HepG2 (cell line): ENCODE data around the gene CRY1. TPM values are rescaled to one million over a fixed set of nuclear protein-coding genes. Genes with fewer than 3 reads are reported as not detected.

ENCODE experiments used
- BRD4 ChIP-seq: sonication (generic); formaldehyde crosslinking; IDR thresholded peaks from 2 replicates; pipeline ENCODE4 v1.4.0; 2020; ENCODE audit warnings: missing genetic modification reagents
- HMG20A ChIP-seq: IDR thresholded peaks from 2 replicates; pipeline ENCODE4 v1.6.1; 2016; ENCODE audit warnings: borderline replicate concordance
- MED13 ChIP-seq: sonication (generic); formaldehyde crosslinking; IDR thresholded peaks from 2 replicates; pipeline ENCODE4 v1.5.0; 2020; ENCODE audit warnings: missing genetic modification reagents
- MED8 ChIP-seq: sonication (generic); formaldehyde crosslinking; IDR thresholded peaks from 2 replicates; pipeline ENCODE4 v1.8.1; 2023; ENCODE audit warnings: mild to moderate bottlenecking, missing genetic modification reagents; ENCODE audit not compliant: insufficient replicate concordance
- PHF21A ChIP-seq: sonication (generic); formaldehyde crosslinking; IDR thresholded peaks from 2 replicates; pipeline ENCODE4 v1.5.0; 2020; ENCODE audit warnings: mild to moderate bottlenecking, missing genetic modification reagents
- PPARG ChIP-seq: conservative IDR thresholded peaks from 2 replicates; pipeline ENCODE4 v1.6.1; 2016; ENCODE audit warnings: missing biosample characterization, missing genetic modification reagents
- YEATS4 ChIP-seq: sonication (generic); formaldehyde crosslinking; IDR thresholded peaks from 2 replicates; pipeline ENCODE4 v1.4.0; 2020; ENCODE audit warnings: missing genetic modification reagents, borderline replicate concordance
- ZNF20 ChIP-seq: sonication (generic); formaldehyde crosslinking; IDR thresholded peaks from 2 replicates; pipeline ENCODE4 v1.4.0; 2020; ENCODE audit warnings: mild to moderate bottlenecking, moderate library complexity, missing genetic modification reagents
- ZNF253 ChIP-seq: sonication (generic); formaldehyde crosslinking; IDR thresholded peaks from 2 replicates; pipeline ENCODE4 v1.8.0; 2022; ENCODE audit warnings: mild to moderate bottlenecking, missing genetic modification reagents, borderline replicate concordance
- ZNF383 ChIP-seq: sonication (generic); formaldehyde crosslinking; IDR thresholded peaks from 2 replicates; pipeline ENCODE4 v1.4.0; 2020; ENCODE audit warnings: missing genetic modification reagents, mild to moderate bottlenecking, borderline replicate concordance
- ZNF546 ChIP-seq: sonication (generic); formaldehyde crosslinking; conservative IDR thresholded peaks from 2 replicates; pipeline ENCODE4 v1.8.1; 2023; ENCODE audit warnings: mild to moderate bottlenecking, missing genetic modification reagents
- ZNF615 ChIP-seq: sonication (generic); formaldehyde crosslinking; IDR thresholded peaks from 2 replicates; pipeline ENCODE4 v1.5.0; 2020; ENCODE audit warnings: mild to moderate bottlenecking, missing genetic modification reagents, borderline replicate concordance
- ZSCAN25 ChIP-seq: sonication (generic); formaldehyde crosslinking; IDR thresholded peaks from 2 replicates; pipeline ENCODE4 v1.8.0; 2022; ENCODE audit warnings: mild to moderate bottlenecking, missing genetic modification reagents
- polyA plus RNA-seq, 8 experiments: library from polyadenylated mRNA; depleted of rRNA in 3 of 8; stranded (reverse) in 7 of 8; unstranded in 1 of 8; fragments of >200 nt; fragmentation: Illumina TruSeq in 4 of 8; extraction: Trizol in 4 of 8; gene quantifications; 2 replicates each; pipeline versions ENCODE4 v1.2.1 to v1.2.3, GENCODE V29; 2011 to 2016; ENCODE audit warnings: low read depth in 4 of 8, missing spikeins in 1 of 8, mixed read lengths in 1 of 8; ENCODE audit not compliant: insufficient read depth in 1 of 8
- total RNA-seq, 5 experiments: library from RNA; depleted of rRNA; stranded (reverse); fragments of >200 nt; fragmentation: Illumina TruSeq; extraction: Trizol; gene quantifications; 2 replicates each; pipeline ENCODE4 v1.2.3, GENCODE V29; 2016; ENCODE audit warnings: low read depth in 1 of 5
- TF ChIP-seq, protein P1 (sequence below): IDR thresholded peaks from 2 replicates; pipeline ENCODE4 v1.6.1; 2012; ENCODE audit warnings: low read length, improper control_type of control experiment
- TF ChIP-seq, protein P2 (sequence below): sonication (generic); formaldehyde crosslinking; IDR thresholded peaks from 2 replicates; pipeline ENCODE4 v1.4.0; 2020; ENCODE audit warnings: missing genetic modification reagents
- TF ChIP-seq, protein P3 (sequence below): sonication (generic); formaldehyde crosslinking; IDR thresholded peaks from 2 replicates; pipeline ENCODE4 v1.4.0; 2020; ENCODE audit warnings: mild to moderate bottlenecking, missing genetic modification reagents, borderline replicate concordance

Gene CRY1
- total and polyA plus RNA-seq, 2 of the 13 experiments (the other 11 are each of a cell fraction or from before 2014, with no cell fraction given) = 11.4 to 13.9 TPM

GRCh38 chr12:107093417-107094182 lies at the start of gene CRY1 (continued):
- TF ChIP-seq, protein P1, sequence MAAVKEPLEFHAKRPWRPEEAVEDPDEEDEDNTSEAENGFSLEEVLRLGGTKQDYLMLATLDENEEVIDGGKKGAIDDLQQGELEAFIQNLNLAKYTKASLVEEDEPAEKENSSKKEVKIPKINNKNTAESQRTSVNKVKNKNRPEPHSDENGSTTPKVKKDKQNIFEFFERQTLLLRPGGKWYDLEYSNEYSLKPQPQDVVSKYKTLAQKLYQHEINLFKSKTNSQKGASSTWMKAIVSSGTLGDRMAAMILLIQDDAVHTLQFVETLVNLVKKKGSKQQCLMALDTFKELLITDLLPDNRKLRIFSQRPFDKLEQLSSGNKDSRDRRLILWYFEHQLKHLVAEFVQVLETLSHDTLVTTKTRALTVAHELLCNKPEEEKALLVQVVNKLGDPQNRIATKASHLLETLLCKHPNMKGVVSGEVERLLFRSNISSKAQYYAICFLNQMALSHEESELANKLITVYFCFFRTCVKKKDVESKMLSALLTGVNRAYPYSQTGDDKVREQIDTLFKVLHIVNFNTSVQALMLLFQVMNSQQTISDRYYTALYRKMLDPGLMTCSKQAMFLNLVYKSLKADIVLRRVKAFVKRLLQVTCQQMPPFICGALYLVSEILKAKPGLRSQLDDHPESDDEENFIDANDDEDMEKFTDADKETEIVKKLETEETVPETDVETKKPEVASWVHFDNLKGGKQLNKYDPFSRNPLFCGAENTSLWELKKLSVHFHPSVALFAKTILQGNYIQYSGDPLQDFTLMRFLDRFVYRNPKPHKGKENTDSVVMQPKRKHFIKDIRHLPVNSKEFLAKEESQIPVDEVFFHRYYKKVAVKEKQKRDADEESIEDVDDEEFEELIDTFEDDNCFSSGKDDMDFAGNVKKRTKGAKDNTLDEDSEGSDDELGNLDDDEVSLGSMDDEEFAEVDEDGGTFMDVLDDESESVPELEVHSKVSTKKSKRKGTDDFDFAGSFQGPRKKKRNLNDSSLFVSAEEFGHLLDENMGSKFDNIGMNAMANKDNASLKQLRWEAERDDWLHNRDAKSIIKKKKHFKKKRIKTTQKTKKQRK = no peak
- TF ChIP-seq BRD4 = no peak
- no peak for TF ChIP-seq HMG20A (CRISPR knock-in tag)
- no peak for TF ChIP-seq PPARG (CRISPR knock-in tag)
- no peak for TF ChIP-seq ZNF615 (CRISPR knock-in tag)
- TF ChIP-seq ZNF20 (CRISPR knock-in tag) = no peak
- TF ChIP-seq ZNF546 (CRISPR knock-in tag) = 0 out of 2 replicates have a peak, but pooled peaks have one; percentile 25
- no peak for TF ChIP-seq MED8 (CRISPR knock-in tag)
- TF ChIP-seq ZNF383 (CRISPR knock-in tag) = no peak
- no peak for TF ChIP-seq ZSCAN25 (CRISPR knock-in tag)
- TF ChIP-seq, protein P2, sequence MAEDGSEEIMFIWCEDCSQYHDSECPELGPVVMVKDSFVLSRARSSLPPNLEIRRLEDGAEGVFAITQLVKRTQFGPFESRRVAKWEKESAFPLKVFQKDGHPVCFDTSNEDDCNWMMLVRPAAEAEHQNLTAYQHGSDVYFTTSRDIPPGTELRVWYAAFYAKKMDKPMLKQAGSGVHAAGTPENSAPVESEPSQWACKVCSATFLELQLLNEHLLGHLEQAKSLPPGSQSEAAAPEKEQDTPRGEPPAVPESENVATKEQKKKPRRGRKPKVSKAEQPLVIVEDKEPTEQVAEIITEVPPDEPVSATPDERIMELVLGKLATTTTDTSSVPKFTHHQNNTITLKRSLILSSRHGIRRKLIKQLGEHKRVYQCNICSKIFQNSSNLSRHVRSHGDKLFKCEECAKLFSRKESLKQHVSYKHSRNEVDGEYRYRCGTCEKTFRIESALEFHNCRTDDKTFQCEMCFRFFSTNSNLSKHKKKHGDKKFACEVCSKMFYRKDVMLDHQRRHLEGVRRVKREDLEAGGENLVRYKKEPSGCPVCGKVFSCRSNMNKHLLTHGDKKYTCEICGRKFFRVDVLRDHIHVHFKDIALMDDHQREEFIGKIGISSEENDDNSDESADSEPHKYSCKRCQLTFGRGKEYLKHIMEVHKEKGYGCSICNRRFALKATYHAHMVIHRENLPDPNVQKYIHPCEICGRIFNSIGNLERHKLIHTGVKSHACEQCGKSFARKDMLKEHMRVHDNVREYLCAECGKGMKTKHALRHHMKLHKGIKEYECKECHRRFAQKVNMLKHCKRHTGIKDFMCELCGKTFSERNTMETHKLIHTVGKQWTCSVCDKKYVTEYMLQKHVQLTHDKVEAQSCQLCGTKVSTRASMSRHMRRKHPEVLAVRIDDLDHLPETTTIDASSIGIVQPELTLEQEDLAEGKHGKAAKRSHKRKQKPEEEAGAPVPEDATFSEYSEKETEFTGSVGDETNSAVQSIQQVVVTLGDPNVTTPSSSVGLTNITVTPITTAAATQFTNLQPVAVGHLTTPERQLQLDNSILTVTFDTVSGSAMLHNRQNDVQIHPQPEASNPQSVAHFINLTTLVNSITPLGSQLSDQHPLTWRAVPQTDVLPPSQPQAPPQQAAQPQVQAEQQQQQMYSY (CRISPR knock-in tag) = no peak
- TF ChIP-seq, protein P3, sequence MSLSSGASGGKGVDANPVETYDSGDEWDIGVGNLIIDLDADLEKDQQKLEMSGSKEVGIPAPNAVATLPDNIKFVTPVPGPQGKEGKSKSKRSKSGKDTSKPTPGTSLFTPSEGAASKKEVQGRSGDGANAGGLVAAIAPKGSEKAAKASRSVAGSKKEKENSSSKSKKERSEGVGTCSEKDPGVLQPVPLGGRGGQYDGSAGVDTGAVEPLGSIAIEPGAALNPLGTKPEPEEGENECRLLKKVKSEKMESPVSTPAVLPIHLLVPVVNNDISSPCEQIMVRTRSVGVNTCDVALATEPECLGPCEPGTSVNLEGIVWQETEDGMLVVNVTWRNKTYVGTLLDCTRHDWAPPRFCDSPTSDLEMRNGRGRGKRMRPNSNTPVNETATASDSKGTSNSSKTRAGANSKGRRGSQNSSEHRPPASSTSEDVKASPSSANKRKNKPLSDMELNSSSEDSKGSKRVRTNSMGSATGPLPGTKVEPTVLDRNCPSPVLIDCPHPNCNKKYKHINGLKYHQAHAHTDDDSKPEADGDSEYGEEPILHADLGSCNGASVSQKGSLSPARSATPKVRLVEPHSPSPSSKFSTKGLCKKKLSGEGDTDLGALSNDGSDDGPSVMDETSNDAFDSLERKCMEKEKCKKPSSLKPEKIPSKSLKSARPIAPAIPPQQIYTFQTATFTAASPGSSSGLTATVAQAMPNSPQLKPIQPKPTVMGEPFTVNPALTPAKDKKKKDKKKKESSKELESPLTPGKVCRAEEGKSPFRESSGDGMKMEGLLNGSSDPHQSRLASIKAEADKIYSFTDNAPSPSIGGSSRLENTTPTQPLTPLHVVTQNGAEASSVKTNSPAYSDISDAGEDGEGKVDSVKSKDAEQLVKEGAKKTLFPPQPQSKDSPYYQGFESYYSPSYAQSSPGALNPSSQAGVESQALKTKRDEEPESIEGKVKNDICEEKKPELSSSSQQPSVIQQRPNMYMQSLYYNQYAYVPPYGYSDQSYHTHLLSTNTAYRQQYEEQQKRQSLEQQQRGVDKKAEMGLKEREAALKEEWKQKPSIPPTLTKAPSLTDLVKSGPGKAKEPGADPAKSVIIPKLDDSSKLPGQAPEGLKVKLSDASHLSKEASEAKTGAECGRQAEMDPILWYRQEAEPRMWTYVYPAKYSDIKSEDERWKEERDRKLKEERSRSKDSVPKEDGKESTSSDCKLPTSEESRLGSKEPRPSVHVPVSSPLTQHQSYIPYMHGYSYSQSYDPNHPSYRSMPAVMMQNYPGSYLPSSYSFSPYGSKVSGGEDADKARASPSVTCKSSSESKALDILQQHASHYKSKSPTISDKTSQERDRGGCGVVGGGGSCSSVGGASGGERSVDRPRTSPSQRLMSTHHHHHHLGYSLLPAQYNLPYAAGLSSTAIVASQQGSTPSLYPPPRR = no peak; the same call in 1 of the 2 replicates
- peak; percentile 90; the same call in 1 of the 2 replicates for TF ChIP-seq ZNF253 (CRISPR knock-in tag)
- peak; percentile 41; the same call in 1 of the 2 replicates for TF ChIP-seq YEATS4 (CRISPR knock-in tag)
- TF ChIP-seq MED13 (CRISPR knock-in tag) = peak; percentile 5; the same call in 1 of the 2 replicates
- peak; percentile 46; the same call in 1 of the 2 replicates for TF ChIP-seq PHF21A (CRISPR knock-in tag)
